ENCODE measurements around the gene LINGO3. TPM values are rescaled to one million over a fixed set of nuclear protein-coding genes. Genes with fewer than 3 reads are reported as not detected.

Gene LINGO3
- total and polyA plus RNA-seq, 2 experiments from 2014 or later, result 0.29 to 0.45 TPM

DNA sequence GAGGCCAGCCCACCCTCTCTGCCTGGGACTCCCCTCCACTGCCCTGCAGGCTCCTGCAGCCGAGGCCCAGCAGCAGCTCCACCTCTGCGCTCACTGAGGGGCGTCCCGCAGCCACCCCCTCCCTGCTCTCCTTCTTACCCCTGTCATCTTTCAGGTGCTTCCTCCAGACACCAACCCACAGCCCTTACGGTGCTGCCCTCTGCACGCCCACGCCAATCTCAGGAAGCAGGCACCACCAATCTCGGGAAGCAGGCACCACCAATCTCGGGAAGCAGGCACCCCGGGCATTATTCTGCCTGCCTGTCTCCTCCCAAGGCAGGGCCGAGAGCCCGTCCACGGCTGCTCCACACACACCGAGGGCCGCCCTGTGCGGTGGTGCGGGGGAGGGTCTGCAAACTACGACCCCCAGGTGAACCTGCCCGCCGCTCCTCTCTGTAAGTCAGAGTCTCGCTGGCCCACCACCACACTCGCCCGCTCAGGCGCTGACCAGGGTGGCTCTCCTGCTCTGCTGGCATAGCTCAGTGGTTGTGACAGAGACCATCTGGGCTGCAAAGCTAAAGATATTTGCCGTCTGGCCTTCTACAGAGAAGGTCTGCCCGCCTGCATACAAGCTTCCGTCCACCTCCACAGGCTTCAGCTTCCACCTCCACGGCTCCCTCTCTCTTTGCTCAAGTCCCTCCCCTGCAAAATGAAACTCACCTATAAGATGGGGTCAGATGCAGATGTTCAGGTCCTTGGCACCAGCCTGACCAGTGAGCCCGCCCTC lies 17.5 kb upstream of the LINGO3 start (continued):
- TF ChIP-seq, protein P1, sequence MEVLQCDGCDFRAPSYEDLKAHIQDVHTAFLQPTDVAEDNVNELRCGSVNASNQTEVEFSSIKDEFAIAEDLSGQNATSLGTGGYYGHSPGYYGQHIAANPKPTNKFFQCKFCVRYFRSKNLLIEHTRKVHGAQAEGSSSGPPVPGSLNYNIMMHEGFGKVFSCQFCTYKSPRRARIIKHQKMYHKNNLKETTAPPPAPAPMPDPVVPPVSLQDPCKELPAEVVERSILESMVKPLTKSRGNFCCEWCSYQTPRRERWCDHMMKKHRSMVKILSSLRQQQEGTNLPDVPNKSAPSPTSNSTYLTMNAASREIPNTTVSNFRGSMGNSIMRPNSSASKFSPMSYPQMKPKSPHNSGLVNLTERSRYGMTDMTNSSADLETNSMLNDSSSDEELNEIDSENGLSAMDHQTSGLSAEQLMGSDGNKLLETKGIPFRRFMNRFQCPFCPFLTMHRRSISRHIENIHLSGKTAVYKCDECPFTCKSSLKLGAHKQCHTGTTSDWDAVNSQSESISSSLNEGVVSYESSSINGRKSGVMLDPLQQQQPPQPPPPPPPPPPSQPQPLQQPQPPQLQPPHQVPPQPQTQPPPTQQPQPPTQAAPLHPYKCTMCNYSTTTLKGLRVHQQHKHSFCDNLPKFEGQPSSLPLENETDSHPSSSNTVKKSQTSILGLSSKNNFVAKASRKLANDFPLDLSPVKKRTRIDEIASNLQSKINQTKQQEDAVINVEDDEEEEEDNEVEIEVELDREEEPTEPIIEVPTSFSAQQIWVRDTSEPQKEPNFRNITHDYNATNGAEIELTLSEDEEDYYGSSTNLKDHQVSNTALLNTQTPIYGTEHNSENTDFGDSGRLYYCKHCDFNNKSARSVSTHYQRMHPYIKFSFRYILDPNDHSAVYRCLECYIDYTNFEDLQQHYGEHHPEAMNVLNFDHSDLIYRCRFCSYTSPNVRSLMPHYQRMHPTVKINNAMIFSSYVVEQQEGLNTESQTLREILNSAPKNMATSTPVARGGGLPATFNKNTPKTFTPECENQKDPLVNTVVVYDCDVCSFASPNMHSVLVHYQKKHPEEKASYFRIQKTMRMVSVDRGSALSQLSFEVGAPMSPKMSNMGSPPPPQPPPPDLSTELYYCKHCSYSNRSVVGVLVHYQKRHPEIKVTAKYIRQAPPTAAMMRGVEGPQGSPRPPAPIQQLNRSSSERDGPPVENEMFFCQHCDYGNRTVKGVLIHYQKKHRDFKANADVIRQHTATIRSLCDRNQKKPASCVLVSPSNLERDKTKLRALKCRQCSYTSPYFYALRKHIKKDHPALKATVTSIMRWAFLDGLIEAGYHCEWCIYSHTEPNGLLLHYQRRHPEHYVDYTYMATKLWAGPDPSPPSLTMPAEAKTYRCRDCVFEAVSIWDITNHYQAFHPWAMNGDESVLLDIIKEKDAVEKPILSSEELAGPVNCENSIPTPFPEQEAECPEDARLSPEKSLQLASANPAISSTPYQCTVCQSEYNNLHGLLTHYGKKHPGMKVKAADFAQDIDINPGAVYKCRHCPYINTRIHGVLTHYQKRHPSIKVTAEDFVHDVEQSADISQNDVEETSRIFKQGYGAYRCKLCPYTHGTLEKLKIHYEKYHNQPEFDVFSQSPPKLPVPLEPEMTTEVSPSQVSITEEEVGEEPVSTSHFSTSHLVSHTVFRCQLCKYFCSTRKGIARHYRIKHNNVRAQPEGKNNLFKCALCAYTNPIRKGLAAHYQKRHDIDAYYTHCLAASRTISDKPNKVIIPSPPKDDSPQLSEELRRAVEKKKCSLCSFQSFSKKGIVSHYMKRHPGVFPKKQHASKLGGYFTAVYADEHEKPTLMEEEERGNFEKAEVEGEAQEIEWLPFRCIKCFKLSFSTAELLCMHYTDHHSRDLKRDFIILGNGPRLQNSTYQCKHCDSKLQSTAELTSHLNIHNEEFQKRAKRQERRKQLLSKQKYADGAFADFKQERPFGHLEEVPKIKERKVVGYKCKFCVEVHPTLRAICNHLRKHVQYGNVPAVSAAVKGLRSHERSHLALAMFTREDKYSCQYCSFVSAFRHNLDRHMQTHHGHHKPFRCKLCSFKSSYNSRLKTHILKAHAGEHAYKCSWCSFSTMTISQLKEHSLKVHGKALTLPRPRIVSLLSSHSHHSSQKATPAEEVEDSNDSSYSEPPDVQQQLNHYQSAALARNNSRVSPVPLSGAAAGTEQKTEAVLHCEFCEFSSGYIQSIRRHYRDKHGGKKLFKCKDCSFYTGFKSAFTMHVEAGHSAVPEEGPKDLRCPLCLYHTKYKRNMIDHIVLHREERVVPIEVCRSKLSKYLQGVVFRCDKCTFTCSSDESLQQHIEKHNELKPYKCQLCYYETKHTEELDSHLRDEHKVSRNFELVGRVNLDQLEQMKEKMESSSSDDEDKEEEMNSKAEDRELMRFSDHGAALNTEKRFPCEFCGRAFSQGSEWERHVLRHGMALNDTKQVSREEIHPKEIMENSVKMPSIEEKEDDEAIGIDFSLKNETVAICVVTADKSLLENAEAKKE (CRISPR knock-in tag; IDR thresholded peaks at IDR 0.05), result no peak
- TF ChIP-seq EZH2phosphoT487 (IDR thresholded peaks at IDR 0.05; ENCODE audit: unreplicated experiment), result no peak
- no peak for TF ChIP-seq EZH2 (IDR thresholded peaks at IDR 0.05; ENCODE audit: low read depth, unreplicated experiment)
- TF ChIP-seq CREB1 (CRISPR knock-in tag; IDR thresholded peaks at IDR 0.05; ENCODE audit: low read depth), result no peak
- no peak for TF ChIP-seq NANOG (IDR thresholded peaks at IDR 0.05; ENCODE audit: borderline replicate concordance)
- TF ChIP-seq, protein P2, sequence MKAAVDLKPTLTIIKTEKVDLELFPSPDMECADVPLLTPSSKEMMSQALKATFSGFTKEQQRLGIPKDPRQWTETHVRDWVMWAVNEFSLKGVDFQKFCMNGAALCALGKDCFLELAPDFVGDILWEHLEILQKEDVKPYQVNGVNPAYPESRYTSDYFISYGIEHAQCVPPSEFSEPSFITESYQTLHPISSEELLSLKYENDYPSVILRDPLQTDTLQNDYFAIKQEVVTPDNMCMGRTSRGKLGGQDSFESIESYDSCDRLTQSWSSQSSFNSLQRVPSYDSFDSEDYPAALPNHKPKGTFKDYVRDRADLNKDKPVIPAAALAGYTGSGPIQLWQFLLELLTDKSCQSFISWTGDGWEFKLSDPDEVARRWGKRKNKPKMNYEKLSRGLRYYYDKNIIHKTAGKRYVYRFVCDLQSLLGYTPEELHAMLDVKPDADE (IDR thresholded peaks at IDR 0.05), result no peak
- no peak for TF ChIP-seq JUNB (IDR thresholded peaks at IDR 0.05; ENCODE audit: unreplicated experiment)
- TF ChIP-seq, protein P3, sequence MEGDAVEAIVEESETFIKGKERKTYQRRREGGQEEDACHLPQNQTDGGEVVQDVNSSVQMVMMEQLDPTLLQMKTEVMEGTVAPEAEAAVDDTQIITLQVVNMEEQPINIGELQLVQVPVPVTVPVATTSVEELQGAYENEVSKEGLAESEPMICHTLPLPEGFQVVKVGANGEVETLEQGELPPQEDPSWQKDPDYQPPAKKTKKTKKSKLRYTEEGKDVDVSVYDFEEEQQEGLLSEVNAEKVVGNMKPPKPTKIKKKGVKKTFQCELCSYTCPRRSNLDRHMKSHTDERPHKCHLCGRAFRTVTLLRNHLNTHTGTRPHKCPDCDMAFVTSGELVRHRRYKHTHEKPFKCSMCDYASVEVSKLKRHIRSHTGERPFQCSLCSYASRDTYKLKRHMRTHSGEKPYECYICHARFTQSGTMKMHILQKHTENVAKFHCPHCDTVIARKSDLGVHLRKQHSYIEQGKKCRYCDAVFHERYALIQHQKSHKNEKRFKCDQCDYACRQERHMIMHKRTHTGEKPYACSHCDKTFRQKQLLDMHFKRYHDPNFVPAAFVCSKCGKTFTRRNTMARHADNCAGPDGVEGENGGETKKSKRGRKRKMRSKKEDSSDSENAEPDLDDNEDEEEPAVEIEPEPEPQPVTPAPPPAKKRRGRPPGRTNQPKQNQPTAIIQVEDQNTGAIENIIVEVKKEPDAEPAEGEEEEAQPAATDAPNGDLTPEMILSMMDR (conservative IDR thresholded peaks at IDR 0.05; ENCODE audit: low read depth in 2 of 2), result no peak
- TF ChIP-seq STAT1 (IDR thresholded peaks at IDR 0.05; ENCODE audit: unreplicated experiment), result no peak

All from GM23338 (cell line).